ENCODE measurements around the gene CNTROB.
A peak's percentile ranks its signal among the peaks of the same experiment; 100 is the strongest.

CNTROB gene

DNA sequence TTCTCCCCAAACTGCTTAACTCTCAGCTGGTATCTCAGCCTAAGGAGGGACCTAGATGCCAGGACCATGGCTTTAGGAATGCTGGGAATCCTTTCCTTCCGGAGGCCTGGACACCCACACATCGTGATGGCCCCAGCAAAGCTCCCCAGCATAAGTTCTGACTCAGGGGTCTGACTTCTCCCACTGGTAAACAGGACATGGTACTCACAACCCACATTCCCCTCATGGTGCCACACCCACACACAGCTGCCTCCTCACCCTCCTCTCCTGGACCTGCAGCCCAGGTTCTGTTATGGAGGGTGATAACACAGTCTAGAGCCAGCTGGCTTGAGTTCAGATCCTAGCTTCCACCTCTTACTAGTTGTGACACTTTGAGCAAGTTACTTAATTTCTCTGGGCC, 15.2 kb upstream of the CNTROB start:
- H3K4me3 Mint-ChIP-seq, result peak overlapping the region; percentile 77 to 86 (median 80)
- no peaks in the 10 kb centered on the region for H3K9me3 Mint-ChIP-seq
- H3K36me3 Mint-ChIP-seq (ENCODE audit: low read depth), result peaks cover 9% of the 10 kb centered on the region
- peaks cover 42% of the 10 kb centered on the region for H3K4me1 Mint-ChIP-seq
- H3K27ac Mint-ChIP-seq, result peak overlapping the region; percentile 91 to 95 (median 91)
- peaks cover 4% of the 10 kb centered on the region for H3K27me3 Mint-ChIP-seq (ENCODE audit: low read depth)
- TF ChIP-seq, protein P1, sequence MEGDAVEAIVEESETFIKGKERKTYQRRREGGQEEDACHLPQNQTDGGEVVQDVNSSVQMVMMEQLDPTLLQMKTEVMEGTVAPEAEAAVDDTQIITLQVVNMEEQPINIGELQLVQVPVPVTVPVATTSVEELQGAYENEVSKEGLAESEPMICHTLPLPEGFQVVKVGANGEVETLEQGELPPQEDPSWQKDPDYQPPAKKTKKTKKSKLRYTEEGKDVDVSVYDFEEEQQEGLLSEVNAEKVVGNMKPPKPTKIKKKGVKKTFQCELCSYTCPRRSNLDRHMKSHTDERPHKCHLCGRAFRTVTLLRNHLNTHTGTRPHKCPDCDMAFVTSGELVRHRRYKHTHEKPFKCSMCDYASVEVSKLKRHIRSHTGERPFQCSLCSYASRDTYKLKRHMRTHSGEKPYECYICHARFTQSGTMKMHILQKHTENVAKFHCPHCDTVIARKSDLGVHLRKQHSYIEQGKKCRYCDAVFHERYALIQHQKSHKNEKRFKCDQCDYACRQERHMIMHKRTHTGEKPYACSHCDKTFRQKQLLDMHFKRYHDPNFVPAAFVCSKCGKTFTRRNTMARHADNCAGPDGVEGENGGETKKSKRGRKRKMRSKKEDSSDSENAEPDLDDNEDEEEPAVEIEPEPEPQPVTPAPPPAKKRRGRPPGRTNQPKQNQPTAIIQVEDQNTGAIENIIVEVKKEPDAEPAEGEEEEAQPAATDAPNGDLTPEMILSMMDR (IDR thresholded peaks at IDR 0.05; ENCODE audit: unreplicated experiment in 3 of 3), result no peak

DNA sequence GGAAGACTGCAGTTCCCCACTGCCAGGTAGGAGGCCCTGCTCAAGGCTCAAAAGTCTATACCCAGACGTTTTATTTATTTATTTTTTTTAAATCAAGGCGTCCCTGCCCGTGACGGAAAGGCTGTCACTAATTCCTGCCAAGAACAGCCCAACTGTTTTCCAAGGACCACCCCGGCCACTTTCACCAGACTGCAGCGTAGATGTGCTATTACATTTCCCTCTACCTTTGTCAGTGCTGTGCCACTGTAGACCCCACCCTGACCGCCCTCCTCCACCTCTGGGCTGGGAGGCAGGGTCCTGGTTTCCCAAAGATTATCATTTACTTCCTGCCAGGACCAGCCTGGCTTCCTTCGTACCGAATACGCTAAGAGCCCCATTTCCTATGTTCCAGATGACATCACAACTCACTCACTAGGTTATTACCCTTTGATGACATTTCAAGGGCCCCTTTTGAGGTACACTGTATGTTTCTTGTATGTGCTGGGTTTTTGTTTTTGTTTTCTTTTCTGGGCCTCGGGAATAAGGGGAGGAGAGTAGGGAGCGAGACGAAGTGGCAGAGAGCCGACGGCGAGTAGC, 9.6 kb upstream of the CNTROB start:
- H3K4me3 Mint-ChIP-seq, result peak overlapping the region; percentile 66 to 76 (median 72)
- peak overlapping the region; percentile 83 to 92 (median 90) for H3K27ac Mint-ChIP-seq
- TF ChIP-seq, protein P1 (IDR thresholded peaks at IDR 0.05; ENCODE audit: unreplicated experiment in 3 of 3), result no peak
- H3K27me3 Mint-ChIP-seq (ENCODE audit: low read depth), result peaks cover 10% of the 10 kb centered on the region
- no peaks in the 10 kb centered on the region for H3K9me3 Mint-ChIP-seq
- peaks cover 1% of the 10 kb centered on the region for H3K36me3 Mint-ChIP-seq (ENCODE audit: low read depth)
- peaks cover 19% of the 10 kb centered on the region for H3K4me1 Mint-ChIP-seq

DNA sequence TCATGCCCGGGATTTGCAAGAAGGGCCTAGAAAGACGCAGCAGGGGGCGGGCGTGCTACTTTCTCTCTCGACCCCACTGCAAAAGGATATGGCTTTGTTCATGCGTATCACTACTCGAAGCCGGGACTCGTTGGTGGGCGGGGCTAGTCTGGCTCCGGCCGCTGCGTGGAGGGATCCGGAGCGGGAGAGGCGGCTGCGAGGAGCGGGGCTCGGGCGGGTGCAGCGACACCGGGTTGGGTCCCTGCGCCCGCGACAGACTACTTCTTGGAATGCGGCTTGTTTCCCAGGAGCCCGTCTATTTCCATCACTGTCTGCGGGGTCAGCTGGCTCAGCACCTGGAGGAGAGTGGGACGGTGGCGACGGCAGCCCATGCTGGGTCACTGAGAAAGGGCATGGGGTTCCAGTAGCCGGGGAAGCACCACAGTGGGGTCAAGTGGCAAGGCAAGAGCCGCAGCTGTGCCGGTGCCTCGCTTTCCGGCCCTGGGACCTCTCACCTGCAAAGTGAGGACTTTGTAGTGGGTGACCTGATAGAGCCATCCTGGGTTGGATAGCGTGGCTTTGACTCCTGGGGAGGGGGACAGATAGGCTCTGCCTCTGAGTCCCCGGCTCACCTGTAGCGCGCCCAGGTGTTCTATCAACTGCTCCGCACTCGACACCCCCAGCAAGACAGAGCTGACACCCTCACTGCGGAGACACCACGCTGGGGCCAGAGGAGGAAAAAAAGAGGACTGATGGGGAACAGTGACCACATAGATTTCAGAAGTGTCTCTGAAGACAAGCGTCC, 9.0 kb upstream of the CNTROB start:
- H3K4me1 Mint-ChIP-seq, result peaks cover 19% of the 10 kb centered on the region
- peaks cover 7% of the 10 kb centered on the region for H3K36me3 Mint-ChIP-seq (ENCODE audit: low read depth)
- peak overlapping the region; percentile 66 to 76 (median 72) for H3K4me3 Mint-ChIP-seq
- peaks cover 10% of the 10 kb centered on the region for H3K27me3 Mint-ChIP-seq (ENCODE audit: low read depth)
- TF ChIP-seq, protein P1 (IDR thresholded peaks at IDR 0.05; ENCODE audit: unreplicated experiment in 3 of 3), result no peak
- no peaks in the 10 kb centered on the region for H3K9me3 Mint-ChIP-seq
- peak overlapping the region; percentile 83 to 92 (median 90) for H3K27ac Mint-ChIP-seq

DNA sequence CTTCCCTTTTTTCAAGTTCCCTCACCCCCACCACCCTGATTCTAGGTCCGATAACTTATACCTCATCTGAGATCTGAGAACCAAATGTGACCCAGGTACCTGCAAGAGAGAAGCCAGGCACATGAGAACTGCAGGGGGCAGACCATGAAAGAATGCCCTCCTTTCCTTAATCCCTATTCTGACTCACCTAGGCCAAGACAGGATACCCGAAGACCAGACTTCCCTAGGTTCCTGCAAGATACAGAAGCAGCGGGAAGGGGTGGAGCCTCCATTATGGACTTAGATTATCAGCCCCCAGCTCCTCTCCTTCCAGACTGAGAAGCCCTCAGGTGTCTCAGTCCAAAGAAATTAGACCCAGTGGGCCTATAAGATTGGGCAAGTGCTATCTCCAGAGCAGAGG, 4.4 kb upstream of the CNTROB start:
- TF ChIP-seq, protein P1 (IDR thresholded peaks at IDR 0.05; ENCODE audit: unreplicated experiment in 3 of 3), result no peak
- peak overlapping the region; percentile 64 to 78 (median 70) for H3K4me3 Mint-ChIP-seq
- peaks cover 17% of the 10 kb centered on the region for H3K4me1 Mint-ChIP-seq
- peaks cover 8% of the 10 kb centered on the region for H3K36me3 Mint-ChIP-seq (ENCODE audit: low read depth)
- no peaks in the 10 kb centered on the region for H3K9me3 Mint-ChIP-seq
- no peak overlapping the region for H3K27ac Mint-ChIP-seq
- H3K27me3 Mint-ChIP-seq (ENCODE audit: low read depth), result peaks cover 6% of the 10 kb centered on the region

DNA sequence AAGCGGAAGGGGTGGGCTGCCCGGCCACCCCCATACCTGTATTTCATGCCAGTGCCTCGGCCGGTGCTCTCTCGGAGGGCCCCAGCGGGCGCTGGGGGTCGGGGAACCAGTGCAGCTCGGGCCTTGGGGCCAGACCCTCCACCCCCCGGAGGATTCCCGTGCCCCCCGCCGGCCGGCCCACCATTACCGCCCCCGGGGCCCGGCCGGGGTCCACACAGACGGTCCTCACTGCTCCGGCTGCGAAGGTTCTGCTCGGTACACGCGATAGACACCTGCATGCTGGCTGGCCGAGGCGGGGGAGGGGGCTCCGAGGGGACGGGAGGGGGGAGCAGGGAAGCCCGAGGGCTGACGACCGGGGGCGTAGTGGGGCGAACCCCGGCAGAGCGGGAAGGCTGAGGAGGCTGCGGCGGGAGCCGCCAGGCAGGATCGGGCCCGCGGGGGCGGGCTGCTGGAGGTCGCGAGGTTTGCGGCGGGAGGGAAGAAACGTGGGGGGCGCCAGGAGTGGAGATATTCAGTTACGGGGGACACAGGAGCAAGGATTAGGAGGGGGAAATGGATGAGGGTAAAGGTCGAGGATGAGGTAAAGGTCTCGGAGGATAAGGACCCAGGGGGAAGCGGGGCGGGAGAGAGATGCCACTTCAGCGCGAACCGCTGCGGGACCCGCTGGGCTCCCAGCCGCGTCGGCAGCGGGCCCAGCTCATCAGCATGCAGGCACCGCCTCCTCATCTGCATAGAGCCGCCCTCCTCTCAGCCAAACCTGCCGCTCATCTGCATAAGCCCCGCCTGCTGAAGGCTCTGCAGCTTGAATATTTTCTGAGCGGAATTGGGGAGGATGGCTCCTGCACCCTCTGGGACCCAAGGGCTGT, 2.6 kb upstream of the CNTROB start, which contains the start of gene KCNAB3:
KCNAB3 (minus strand) TSS at position 699 of the 866 bp plus-strand sequence; CDS start at position 278, 421 bp downstream.
- Mint-ChIP-seq H3K4me1 (peaks cover 31% of the 10 kb centered on the region), H3K9me3 (no peaks in the 10 kb centered on the region), H3K27ac (peak within 1 kb of the TSS; percentile 75 to 91 (median 81)), H3K4me3 (peak within 1 kb of the TSS; percentile 95 to 98 (median 96)), H3K27me3 (ENCODE audit: low read depth) (no peaks in the 10 kb centered on the region), H3K36me3 (ENCODE audit: low read depth) (peaks cover 8% of the 10 kb centered on the region)
- TF ChIP-seq, protein P1 (IDR thresholded peaks at IDR 0.05; ENCODE audit: unreplicated experiment in 3 of 3), result no peak

Measured in nephron (organoid).